Midbrain (tissue), 1 donor: ENCODE results near the gene CHMP3.
"Not testable (repeated sequence)": the region's sequence is repeated elsewhere in the genome, so short reads cannot be mapped to it uniquely, and the experiment has no call there.

Source experiments
- DNase-seq: peaks from one replicate; lab custom pipeline; 2025; lab: John Stamatoyannopoulos, UW

The CHMP3 gene

GRCh38 chr2:86562922-86563649, at the start of gene CHMP3:
Gene CHMP3 (minus strand): TSS chr2:86563443. CDS start chr2:86563348, 95 bp downstream.
- peak; percentile 96 for DNase-seq

GRCh38 chr2:86610871-86611270, 47.6 kb upstream of the CHMP3 start:
- DNase-seq = no peak

- no peak for DNase-seq
Measured at GRCh38 chr2:86608832-86609410, 45.7 kb upstream of the CHMP3 start.

- no peak for DNase-seq
Measured at GRCh38 chr2:86603905-86604304, 40.7 kb upstream of the CHMP3 start.

GRCh38 chr2:86598966-86599365, 35.7 kb upstream of the CHMP3 start:
- DNase-seq = no peak

- DNase-seq = no peak
Measured at GRCh38 chr2:86596118-86596517, 32.9 kb upstream of the CHMP3 start.

- no peak for DNase-seq
Measured at GRCh38 chr2:86593266-86593665, 30.0 kb upstream of the CHMP3 start.

GRCh38 chr2:86592547-86593230, 29.4 kb upstream of the CHMP3 start:
- no peak for DNase-seq

GRCh38 chr2:86589701-86590100, 26.5 kb upstream of the CHMP3 start:
- not testable (repeated sequence) for DNase-seq

GRCh38 chr2:86584151-86584913, 21.1 kb upstream of the CHMP3 start:
- DNase-seq = no peak

GRCh38 chr2:86580560-86580959, 17.3 kb upstream of the CHMP3 start:
- no peak for DNase-seq

- no peak for DNase-seq
Measured at GRCh38 chr2:86577817-86578456, 14.7 kb upstream of the CHMP3 start.

- no peak for DNase-seq
Measured at GRCh38 chr2:86570059-86570458, 6.8 kb upstream of the CHMP3 start.

- no peak for DNase-seq
Measured at GRCh38 chr2:86566821-86567190, 3.6 kb upstream of the CHMP3 start.

- no peak for DNase-seq
Measured at GRCh38 chr2:86566158-86566820, 3.0 kb upstream of the CHMP3 start.

- DNase-seq = no peak
Measured at GRCh38 chr2:86563650-86564061, 413 bp upstream of the CHMP3 start.

GRCh38 chr2:86562485-86562921, 740 bp downstream of the CHMP3 start:
- DNase-seq = no peak

- no peak for DNase-seq
Measured at GRCh38 chr2:86557836-86558235, 5.4 kb downstream of the CHMP3 start.

- no peak for DNase-seq
Measured at GRCh38 chr2:86556508-86556907, 6.7 kb downstream of the CHMP3 start.

GRCh38 chr2:86552889-86553288, 10.4 kb downstream of the CHMP3 start:
- DNase-seq = no peak

GRCh38 chr2:86549963-86550725, 13.1 kb downstream of the CHMP3 start:
- not testable (repeated sequence) for DNase-seq
